Uterus (tissue), 2 donors: Measurements from ENCODE around the gene NOX3.

ENCODE experiments used
- POLR2A ChIP-seq, 2 donors: fragments of 450-650 bp; IDR thresholded peaks; one replicate each; pipeline ENCODE4 v1.6.1; 2016; ENCODE audit warnings: antibody characterized with exemption in 2 of 2, mild to moderate bottlenecking in 1 of 2, moderate library complexity in 1 of 2
- TF ChIP-seq, protein P1 (sequence below), 4 experiments: fragments of 200-600 bp in 2 of 4; fragments of 450-650 bp in 2 of 4; sonication (generic) in 2 of 4; IDR thresholded peaks; one replicate each; pipeline ENCODE4 v1.5.1; 2016 to 2019; ENCODE audit warnings: antibody characterized with exemption in 4 of 4, mild to moderate bottlenecking in 2 of 4, moderate library complexity in 1 of 4

GRCh38 chr6:155395339-155395738 lies 60.3 kb downstream of the NOX3 start:
- TF ChIP-seq, protein P1, sequence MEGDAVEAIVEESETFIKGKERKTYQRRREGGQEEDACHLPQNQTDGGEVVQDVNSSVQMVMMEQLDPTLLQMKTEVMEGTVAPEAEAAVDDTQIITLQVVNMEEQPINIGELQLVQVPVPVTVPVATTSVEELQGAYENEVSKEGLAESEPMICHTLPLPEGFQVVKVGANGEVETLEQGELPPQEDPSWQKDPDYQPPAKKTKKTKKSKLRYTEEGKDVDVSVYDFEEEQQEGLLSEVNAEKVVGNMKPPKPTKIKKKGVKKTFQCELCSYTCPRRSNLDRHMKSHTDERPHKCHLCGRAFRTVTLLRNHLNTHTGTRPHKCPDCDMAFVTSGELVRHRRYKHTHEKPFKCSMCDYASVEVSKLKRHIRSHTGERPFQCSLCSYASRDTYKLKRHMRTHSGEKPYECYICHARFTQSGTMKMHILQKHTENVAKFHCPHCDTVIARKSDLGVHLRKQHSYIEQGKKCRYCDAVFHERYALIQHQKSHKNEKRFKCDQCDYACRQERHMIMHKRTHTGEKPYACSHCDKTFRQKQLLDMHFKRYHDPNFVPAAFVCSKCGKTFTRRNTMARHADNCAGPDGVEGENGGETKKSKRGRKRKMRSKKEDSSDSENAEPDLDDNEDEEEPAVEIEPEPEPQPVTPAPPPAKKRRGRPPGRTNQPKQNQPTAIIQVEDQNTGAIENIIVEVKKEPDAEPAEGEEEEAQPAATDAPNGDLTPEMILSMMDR (IDR thresholded peaks at IDR 0.05) = no peak
- no peak for TF ChIP-seq POLR2A (IDR thresholded peaks at IDR 0.05)
